ENCODE results near the gene PRUNE2. TPM values are rescaled to one million over a fixed set of nuclear protein-coding genes. Genes with fewer than 3 reads are reported as not detected.
A peak's percentile ranks its signal among the peaks of the same experiment; 100 is the strongest.

PRUNE2 gene
- total and polyA plus RNA-seq, 9 of the 15 experiments (the other 6 are each of a cell fraction or from before 2014, with no cell fraction given), result 0.05 to 0.45 (median 0.18) TPM; not detected in 1

DNA sequence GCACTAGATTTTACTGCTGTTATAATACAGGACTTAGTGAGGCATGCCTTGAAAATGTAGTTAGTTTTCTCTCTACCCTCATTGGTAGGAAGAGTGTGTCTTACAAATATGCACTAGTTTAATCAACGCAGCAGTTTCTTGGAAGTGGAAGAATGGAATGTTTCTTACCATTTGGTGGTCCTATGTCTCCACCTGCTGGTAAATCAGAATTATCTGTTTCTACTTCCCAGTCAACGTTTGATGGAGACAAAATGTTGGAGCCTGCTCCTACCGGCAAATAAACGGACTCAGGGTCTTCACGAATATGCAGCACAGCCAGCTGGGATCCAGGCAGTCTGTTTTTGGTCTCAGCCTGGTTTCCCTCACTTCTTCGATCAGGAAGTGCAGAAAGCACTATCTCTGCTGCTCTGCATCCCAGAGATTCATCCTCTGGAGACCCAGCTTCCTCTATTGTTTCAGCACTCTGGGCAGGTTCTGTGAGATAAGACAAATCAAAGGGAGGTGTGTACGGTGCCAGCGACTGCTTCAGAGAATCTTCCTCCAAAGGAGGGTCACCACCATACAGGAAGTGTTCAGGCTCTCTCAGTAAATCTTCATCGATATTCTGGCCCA, 201.2 kb downstream of the PRUNE2 start (continued):
- TF ChIP-seq MBD1 (CRISPR knock-in tag; IDR thresholded peaks at IDR 0.05), result no peak
- no peak for TF ChIP-seq ZNF696 (CRISPR knock-in tag; conservative IDR thresholded peaks at IDR 0.05)
- 0 out of 2 replicates have a peak, but pooled peaks have one; percentile 4 for TF ChIP-seq ZNF316 (IDR thresholded peaks at IDR 0.05)
- TF ChIP-seq ZNF780A (CRISPR knock-in tag; IDR thresholded peaks at IDR 0.05), result no peak
- no peak for TF ChIP-seq E2F5 (CRISPR knock-in tag; IDR thresholded peaks at IDR 0.05)
- TF ChIP-seq RNF219 (CRISPR knock-in tag; IDR thresholded peaks at IDR 0.05), result no peak
- TF ChIP-seq DEAF1 (CRISPR knock-in tag; IDR thresholded peaks at IDR 0.05), result peak; percentile 74
- no peak for TF ChIP-seq ZNF639 (CRISPR knock-in tag; conservative IDR thresholded peaks at IDR 0.05 in 1 of 2, IDR thresholded peaks at IDR 0.05 in 1 of 2)
- TF ChIP-seq TBP (optimal IDR thresholded peaks at IDR 0.05; ENCODE audit: low read depth, low read length), result no peak
- TF ChIP-seq NFE2 (IDR thresholded peaks at IDR 0.05; ENCODE audit: low read depth), result no peak
- no peak for TF ChIP-seq ZNF354B (CRISPR knock-in tag; IDR thresholded peaks at IDR 0.05)
- TF ChIP-seq MLLT1 (IDR thresholded peaks at IDR 0.05), result no peak
- peak; percentile 53 for TF ChIP-seq SMC3 (conservative IDR thresholded peaks at IDR 0.05; ENCODE audit: insufficient read depth, low read depth, low read length)

Data from K562 (cell line).